Heart right ventricle (tissue), 16 donors: ENCODE measurements around the gene C8G. TPM values are rescaled to one million over a fixed set of nuclear protein-coding genes. Genes with fewer than 3 reads are reported as not detected.

ENCODE experiments used
- ATAC-seq, 8 donors: fragments of 200-7000 bp; cut with Tn5 transposase; one replicate each; pipeline ENCODE4 v1.9.1; 2020; ENCODE audit warnings: mild to moderate bottlenecking in 8 of 8, moderate library complexity in 8 of 8, moderate number of reproducible peaks in 1 of 8
- DNase-seq, 2 donors: peaks; one replicate each; pipeline ENCODE4 v3.0.0-alpha.2; 2020
- H3K27ac ChIP-seq, 10 donors: fragments of 200-600 bp; sonication (generic) in 2 of 10; one replicate each; pipeline versions ENCODE4 v1.5.0 to v1.8.0; 2020 to 2022; ENCODE audit warnings: mild to moderate bottlenecking in 3 of 10
- H3K27me3 ChIP-seq, 7 donors: fragments of 200-600 bp; one replicate each; pipeline ENCODE4 v1.8.0; 2021 to 2022; ENCODE audit warnings: mild to moderate bottlenecking in 2 of 7
- H3K36me3 ChIP-seq, 9 donors: fragments of 200-600 bp; sonication (generic) in 1 of 9; one replicate each; pipeline versions ENCODE4 v1.5.0 to v1.8.0; 2020 to 2022; ENCODE audit warnings: mild to moderate bottlenecking in 2 of 9
- H3K4me1 ChIP-seq, 9 donors: fragments of 200-600 bp; sonication (generic) in 1 of 9; one replicate each; pipeline versions ENCODE4 v1.5.0 to v1.8.0; 2020 to 2022; ENCODE audit warnings: mild to moderate bottlenecking in 4 of 9
- H3K4me3 ChIP-seq, 10 donors: fragments of 200-600 bp; sonication (generic) in 2 of 10; one replicate each; pipeline versions ENCODE4 v1.5.0 to v1.8.0; 2020 to 2022; ENCODE audit warnings: mild to moderate bottlenecking in 7 of 10, moderate library complexity in 2 of 10
- H3K9me3 ChIP-seq, 11 donors: fragments of 200-600 bp in 10 of 11; sonication (generic) in 2 of 11; one replicate each; pipeline versions ENCODE4 v1.5.0 to v1.8.0; 2013 to 2022; ENCODE audit warnings: mild to moderate bottlenecking in 2 of 11, control low read depth in 1 of 11, moderate library complexity in 1 of 11
- WGBS, 2 donors: extraction: QIAGEN DNeasy Blood & Tissue Kit; methylation state at CpG; one replicate each; pipeline ENCODE4 v1.1.7; 2013; ENCODE audit warnings: inconsistent platforms in 1 of 2; 5-methylcytosine and 5-hydroxymethylcytosine counted together
- intact Hi-C, 10 donors: fragments of 100-400 bp; cut with DNase I; formaldehyde crosslinking; loops; one replicate each; pipeline versions ENCODE4 v1.11.1 to v1.14.2; 2022
- polyA plus RNA-seq, 2 donors: library from polyadenylated mRNA; stranded (reverse); fragments of 200-250 nt; gene quantifications; one replicate each; pipeline ENCODE4 v1.2.3, GENCODE V29; 2013
- total RNA-seq, 10 donors: library from RNA; stranded (reverse); fragmentation: NEBNext Ultra II Directional in 3 of 10; extraction: Animal tissue kit (Norgen Biotek cat#: 25700) in 3 of 10; gene quantifications; one replicate each; pipeline versions ENCODE4 v1.2.1 to v1.2.4, GENCODE V29; 2021 to 2023
- TF ChIP-seq, protein P1 (sequence below), 9 donors: fragments of 200-600 bp; sonication (generic) in 2 of 9; IDR thresholded peaks; one replicate each; pipeline versions ENCODE4 v1.5.0 to v1.8.0; 2021 to 2022; ENCODE audit warnings: antibody characterized with exemption in 9 of 9, mild to moderate bottlenecking in 5 of 9, moderate library complexity in 1 of 9
- donor health status: Arrhythmogenic right ventricular cardiomyopathy.
- donor health status: ischemic (EF 13 %, LVEDD 7.1; RV severe dilation, severe dysfunction).
- donor health status: healthy with polysubstance abuse.
- donor health status: DM: no; HTN: yes; CAD: no.
- donor health status: DM: no; HTN: no; CAD: no.
- donor health status: ischemic (EF 25% LVEDD 6.9; RV normal size, moderate dysfunction).
- donor health status: ischemic (EF 25% LVEDD 5.7; RV mildly dilated, moderate dysfunction).
- donor health status: healthy.
- donor health status: DM: yes; HTN: yes; CAD: no.
- donor health status: Ischemic cardiomyopathy.
- donor health status: ischemic (EF 35%, LVEDD 5.7; RV mildly dilated, moderate dysfunction).
- donor health status: nonischemic (EF 11% LVEDD 7.7; RV severe dilation, severe dysfunction).
- donor health status: DM: yes; HTN: yes; CAD: no.
- donor health status: PGD.
- donor health status: ischemic (EF 29% LVEDD 5.4; RV normal size, mild dysfunction).
- donor health status: nonischemic (EF 23%, LVEDD 6.1; RV moderate dilation, normal function).

Gene C8G
- total and polyA plus RNA-seq, 12 donors = 1.2 to 10.0 (median 2.2) TPM

DNA sequence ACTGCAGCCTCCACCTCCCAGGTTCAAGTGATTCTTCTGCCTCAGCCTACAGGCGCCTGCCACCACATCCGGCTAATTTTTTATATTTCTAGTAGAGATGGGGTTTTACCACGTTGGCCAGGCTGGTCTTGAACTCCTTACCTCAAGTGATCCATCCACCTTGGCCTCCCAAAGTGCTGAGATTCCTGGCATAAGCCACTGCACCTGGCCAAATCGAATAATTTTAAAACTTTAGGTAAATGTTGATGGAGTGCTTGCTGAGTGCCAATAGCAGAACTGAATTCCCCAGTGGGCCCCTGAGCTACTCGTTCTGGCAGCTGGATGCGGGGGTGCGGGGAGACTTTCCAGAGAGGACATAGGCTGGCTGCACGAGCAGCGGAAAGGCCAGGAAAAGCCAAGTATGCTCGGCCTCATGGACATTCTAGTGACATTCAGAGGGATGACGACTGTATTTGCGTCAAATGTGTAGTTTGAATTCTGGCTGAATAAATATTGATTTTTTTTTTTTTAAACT is 41.9 kb upstream of the C8G start:
- DNase-seq (peak; percentile 56 to 70), ATAC-seq (peak; percentile 40 to 84 (median 55))
- Histone ChIP-seq H3K9me3 (no peaks in the 10 kb centered on the region), H3K27ac (peak overlapping the region; percentile 50 to 90 (median 84)), H3K4me1 (peaks cover 19 to 53% (median 35%) of the 10 kb centered on the region in 9 donors), H3K4me3 (no peak overlapping the region), H3K27me3 (no peaks in the 10 kb centered on the region), H3K36me3 (peaks cover 0 to 80% (median 19%) of the 10 kb centered on the region in 9 donors)
- 38 to 45% methylated on average over 12 of the region's 12 CpGs for WGBS, 2 donors
- intact Hi-C loops = loop anchor here in 3 of 10 donors (2.0 to 5.0 kb wide), 3 partner anchors 16 to 51 kb away; partner anchors contain the start of genes FBXW5 (in 2 of the 3), MAMDC4 (in 1 of the 3) and TRAF2 (in 1 of the 3)
- TF ChIP-seq, protein P1, sequence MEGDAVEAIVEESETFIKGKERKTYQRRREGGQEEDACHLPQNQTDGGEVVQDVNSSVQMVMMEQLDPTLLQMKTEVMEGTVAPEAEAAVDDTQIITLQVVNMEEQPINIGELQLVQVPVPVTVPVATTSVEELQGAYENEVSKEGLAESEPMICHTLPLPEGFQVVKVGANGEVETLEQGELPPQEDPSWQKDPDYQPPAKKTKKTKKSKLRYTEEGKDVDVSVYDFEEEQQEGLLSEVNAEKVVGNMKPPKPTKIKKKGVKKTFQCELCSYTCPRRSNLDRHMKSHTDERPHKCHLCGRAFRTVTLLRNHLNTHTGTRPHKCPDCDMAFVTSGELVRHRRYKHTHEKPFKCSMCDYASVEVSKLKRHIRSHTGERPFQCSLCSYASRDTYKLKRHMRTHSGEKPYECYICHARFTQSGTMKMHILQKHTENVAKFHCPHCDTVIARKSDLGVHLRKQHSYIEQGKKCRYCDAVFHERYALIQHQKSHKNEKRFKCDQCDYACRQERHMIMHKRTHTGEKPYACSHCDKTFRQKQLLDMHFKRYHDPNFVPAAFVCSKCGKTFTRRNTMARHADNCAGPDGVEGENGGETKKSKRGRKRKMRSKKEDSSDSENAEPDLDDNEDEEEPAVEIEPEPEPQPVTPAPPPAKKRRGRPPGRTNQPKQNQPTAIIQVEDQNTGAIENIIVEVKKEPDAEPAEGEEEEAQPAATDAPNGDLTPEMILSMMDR (IDR thresholded peaks at IDR 0.05) = no peak

- peaks cover 0 to 80% (median 5%) of the 10 kb centered on the region in 9 donors for H3K36me3 ChIP-seq
- intact Hi-C loops = no loop called here
- no peak for ATAC-seq
- H3K27me3 ChIP-seq = no peaks in the 10 kb centered on the region
- no peaks in the 10 kb centered on the region for H3K9me3 ChIP-seq
- DNase-seq = no peak
- no peak overlapping the region for H3K4me3 ChIP-seq
- WGBS, 2 donors = 56 to 66% methylated on average over 4 of the region's 4 CpGs
- TF ChIP-seq, protein P1 (IDR thresholded peaks at IDR 0.05) = no peak
- H3K27ac ChIP-seq = no peak overlapping the region
- H3K4me1 ChIP-seq = peaks cover 17 to 43% (median 28%) of the 10 kb centered on the region in 9 donors
Observed at GRCh38 chr9:136906266-136906665, 38.8 kb upstream of the C8G start.

DNA sequence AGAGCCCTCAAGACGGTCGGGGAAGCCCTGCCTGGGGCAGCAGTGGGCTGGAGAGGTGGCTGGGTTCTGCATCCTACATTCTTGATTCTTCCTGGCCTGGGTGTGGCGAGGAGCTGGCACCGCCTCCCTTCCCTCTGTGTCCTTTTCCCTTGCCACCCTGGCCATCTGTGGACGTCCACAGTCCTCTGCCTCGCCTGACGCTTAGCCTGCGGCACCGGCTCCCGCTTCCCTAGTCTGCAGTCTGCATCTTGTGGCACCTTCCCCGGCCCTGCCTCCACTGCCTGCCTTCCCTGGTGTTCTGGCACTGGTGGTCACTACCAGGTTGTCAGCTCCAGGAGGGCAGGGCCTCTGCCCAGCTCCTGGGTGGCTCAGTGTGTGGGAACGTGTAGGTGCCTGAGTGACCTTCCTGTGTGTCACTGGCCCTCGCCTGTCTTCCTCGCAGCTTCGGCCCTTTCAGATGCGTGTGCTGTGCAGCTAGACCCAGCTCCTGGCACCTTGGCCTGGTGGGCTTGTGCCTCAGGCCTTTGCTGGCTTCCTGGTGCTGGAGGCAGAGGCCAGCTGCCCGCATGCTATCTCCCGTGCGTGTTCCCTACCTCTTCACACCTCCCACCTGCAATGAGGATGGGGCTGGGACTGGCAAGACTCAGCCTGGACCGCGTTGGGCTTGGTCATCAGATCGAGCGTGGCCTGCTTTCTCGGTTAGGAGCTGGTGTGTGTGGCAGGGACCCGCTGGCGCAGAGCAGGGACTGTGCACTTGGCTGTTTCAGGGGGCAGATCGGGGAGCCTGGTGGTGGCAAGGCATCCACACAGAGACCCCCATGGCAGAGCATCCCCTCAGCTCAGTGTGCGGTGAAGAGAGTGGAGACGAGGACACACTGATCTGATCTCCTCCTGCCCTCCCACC is 37.8 kb upstream of the C8G start:
- Histone ChIP-seq H3K9me3 (no peaks in the 10 kb centered on the region), H3K4me3 (no peak overlapping the region), H3K27me3 (no peaks in the 10 kb centered on the region), H3K36me3 (peaks cover 0 to 81% (median 9%) of the 10 kb centered on the region in 9 donors), H3K27ac (no peak overlapping the region), H3K4me1 (peaks cover 9 to 34% (median 18%) of the 10 kb centered on the region in 9 donors)
- TF ChIP-seq, protein P1 (IDR thresholded peaks at IDR 0.05) = no peak
- ATAC-seq (no peak), DNase-seq (no peak)
- intact Hi-C loops = no loop called here
- WGBS, 2 donors = 95% methylated on average over 29 of the region's 29 CpGs

GRCh38 chr9:136910197-136910900 is 34.7 kb upstream of the C8G start:
- TF ChIP-seq, protein P1 (IDR thresholded peaks at IDR 0.05) = no peak
- Histone ChIP-seq H3K27me3 (no peaks in the 10 kb centered on the region), H3K36me3 (peaks cover 0 to 98% (median 13%) of the 10 kb centered on the region in 9 donors), H3K27ac (no peak overlapping the region), H3K4me1 (peaks cover 0 to 3% (median 0%) of the 10 kb centered on the region in 9 donors), H3K4me3 (no peak overlapping the region), H3K9me3 (no peaks in the 10 kb centered on the region)
- intact Hi-C loops = no loop called here
- whole genome bisulfite sequencing, 2 donors = 95% methylated on average over 12 of the region's 12 CpGs
- ATAC-seq (no peak), DNase-seq (no peak)
